GM21423 (cell line): ENCODE measurements around the gene SOX15.

Experiments used
- ATAC-seq: cut with Tn5 transposase; IDR thresholded peaks from one replicate; pipeline ENCODE4 v1.9.1; 2021; ENCODE audit warnings: mild to moderate bottlenecking, moderate library complexity; ENCODE audit not compliant: unreplicated experiment

SOX15 gene

DNA sequence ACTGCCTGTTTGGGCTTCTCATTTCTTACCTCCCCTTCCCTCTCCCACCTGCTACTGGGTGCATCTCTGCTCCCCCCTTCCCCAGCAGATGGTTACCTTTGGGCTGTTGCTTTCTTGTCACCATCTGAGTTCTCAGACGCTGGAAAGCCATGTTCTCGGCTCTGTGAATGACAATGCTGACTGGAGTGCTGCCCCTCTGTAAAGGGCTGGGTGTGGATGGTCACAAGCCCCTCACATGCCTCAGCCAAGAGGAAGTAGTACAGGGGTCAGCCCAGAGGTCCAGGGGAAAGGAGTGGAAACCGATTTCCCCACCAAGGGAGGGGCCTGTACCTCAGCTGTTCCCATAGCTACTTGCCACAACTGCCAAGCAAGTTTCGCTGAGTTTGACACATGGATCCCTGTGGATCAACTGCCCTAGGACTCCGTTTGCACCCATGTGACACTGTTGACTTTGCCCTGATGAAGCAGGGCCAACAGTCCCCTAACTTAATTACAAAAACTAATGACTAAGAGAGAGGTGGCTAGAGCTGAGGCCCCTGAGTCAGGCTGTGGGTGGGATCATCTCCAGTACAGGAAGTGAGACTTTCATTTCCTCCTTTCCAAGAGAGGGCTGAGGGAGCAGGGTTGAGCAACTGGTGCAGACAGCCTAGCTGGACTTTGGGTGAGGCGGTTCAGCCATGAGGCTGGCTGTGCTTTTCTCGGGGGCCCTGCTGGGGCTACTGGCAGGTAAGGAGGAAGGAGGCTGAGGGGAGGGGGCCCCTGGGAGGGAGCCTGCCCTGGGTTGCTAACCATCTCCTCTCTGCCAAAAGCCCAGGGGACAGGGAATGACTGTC, 10.7 kb downstream of the SOX15 start, which contains the start of gene CD68:
CD68 (plus strand) TSS at position 638 of the 833 bp plus-strand sequence; CDS start at position 678, 40 bp downstream.
- ATAC-seq, result peak; percentile 33

DNA sequence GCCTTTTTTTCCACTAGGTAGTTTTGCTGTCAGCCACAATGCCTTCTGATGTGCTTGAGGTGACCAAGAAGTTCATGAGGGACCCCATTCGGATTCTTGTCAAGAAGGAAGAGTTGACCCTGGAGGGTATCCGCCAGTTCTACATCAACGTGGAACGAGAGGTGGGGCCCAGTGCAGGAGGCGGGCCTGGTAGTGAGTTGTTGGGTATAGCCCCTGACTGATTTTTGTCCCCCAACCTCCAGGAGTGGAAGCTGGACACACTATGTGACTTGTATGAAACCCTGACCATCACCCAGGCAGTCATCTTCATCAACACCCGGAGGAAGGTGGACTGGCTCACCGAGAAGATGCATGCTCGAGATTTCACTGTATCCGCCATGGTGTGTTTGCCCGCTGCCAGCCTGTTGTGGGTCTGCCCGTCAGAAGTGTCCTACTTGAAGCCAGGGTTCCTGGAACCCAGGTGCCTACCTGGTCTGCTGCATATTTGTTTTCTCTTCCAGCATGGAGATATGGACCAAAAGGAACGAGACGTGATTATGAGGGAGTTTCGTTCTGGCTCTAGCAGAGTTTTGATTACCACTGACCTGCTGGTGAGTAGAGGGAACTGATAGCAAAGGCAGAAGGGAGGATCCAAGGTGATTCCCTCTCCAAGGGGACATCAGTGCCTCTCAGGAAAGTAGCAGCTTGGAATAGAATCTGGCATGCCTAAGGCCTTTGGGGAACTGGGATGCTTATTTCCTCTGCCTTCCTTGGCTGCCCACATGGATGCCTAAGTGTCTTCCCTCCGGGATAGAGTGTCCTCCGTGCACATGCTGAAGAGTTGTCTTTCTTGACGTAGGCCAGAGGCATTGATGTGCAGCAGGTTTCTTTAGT, 12.3 kb downstream of the SOX15 start:
- ATAC-seq, result no peak

DNA sequence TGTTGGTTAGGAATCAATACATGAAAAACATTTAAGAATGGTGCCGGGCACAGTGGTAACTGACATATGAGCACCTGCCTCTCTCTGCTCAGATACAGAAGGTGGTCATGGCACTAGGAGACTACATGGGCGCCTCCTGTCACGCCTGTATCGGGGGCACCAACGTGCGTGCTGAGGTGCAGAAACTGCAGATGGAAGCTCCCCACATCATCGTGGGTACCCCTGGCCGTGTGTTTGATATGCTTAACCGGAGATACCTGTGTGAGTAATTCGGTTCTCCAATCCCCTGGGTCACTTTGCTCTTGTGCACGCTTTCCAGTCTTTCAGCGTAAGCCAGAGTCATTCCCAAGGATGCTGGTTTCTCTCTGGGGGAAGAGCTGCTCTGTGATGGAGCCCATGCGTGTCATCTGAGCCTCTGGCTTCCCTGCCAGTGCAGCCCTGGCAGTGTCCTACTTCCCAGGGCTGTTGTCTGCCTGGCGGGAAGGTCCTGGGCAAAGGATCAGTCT, 13.4 kb downstream of the SOX15 start:
- no peak for ATAC-seq

DNA sequence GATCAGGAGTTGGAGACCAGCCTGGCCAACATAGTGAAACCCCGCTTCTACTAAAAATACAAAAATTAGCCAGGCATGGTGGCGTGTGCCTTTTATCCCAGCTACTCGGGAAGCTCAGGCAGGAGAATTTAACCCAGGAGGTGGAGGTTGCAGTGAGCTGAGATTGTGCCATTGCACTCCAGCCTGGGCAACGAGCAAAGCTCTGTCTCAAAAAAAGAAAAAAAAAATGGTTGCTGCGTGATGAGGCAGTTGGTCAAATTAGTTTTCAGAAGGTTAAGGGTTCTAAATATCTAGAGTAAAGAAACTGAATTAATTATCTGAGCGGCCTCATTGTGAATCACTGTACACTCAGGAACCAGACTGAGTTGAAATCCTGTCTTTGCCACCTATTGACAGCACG, 13.9 kb downstream of the SOX15 start:
- ATAC-seq, result no peak

DNA sequence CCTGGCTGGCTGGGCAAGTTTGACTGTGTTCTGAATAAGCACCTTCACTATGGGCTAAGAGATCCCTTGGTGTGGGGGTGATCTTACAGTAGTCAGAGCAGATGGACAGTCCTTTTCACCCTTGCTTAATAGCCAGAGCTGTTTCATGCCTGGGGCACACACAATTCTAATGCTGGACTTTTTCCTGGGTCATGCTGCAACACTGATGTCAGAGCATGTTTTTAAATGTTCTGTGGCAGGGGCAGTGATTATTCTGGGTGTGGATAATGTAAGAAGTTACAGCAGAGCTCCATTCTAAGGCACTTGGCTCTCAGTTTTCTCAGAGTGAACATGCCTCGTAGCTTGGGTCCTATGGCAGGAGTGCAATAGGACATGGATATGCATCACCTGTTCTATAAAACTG, 14.4 kb downstream of the SOX15 start:
- ATAC-seq, result no peak

DNA sequence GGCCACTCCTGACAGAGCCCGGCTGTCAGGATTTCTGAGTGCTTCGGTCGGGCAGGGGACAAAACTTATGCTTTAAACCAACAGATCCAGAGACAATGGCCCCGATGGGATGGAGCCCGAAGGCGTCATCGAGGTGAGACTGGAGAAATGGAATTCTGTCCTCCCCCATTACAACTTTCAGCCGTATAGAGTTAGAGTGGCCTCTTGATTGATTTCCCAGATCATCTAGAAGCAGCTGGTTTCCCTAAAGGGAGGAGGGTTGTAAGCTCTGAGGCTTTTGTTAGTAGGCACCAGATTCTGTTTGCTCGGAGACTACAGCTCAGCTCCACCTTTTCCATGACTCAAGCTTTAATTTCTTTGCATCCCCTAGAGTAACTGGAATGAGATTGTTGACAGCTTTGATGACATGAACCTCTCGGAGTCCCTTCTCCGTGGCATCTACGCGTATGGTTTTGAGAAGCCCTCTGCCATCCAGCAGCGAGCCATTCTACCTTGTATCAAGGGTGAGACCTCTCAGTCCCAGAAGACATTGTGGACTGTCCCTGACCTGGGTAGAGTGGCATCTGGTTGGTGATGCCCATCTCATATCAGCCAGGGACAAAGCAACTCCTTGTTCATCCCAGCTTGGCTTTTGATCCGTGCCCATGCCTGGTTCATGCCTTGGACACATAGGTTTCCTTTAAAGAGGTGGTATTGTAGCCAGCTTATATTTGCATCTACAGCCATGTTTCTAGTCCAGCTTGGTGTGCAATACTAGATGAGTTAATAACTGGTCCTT, 15.5 kb downstream of the SOX15 start:
- no peak for ATAC-seq

DNA sequence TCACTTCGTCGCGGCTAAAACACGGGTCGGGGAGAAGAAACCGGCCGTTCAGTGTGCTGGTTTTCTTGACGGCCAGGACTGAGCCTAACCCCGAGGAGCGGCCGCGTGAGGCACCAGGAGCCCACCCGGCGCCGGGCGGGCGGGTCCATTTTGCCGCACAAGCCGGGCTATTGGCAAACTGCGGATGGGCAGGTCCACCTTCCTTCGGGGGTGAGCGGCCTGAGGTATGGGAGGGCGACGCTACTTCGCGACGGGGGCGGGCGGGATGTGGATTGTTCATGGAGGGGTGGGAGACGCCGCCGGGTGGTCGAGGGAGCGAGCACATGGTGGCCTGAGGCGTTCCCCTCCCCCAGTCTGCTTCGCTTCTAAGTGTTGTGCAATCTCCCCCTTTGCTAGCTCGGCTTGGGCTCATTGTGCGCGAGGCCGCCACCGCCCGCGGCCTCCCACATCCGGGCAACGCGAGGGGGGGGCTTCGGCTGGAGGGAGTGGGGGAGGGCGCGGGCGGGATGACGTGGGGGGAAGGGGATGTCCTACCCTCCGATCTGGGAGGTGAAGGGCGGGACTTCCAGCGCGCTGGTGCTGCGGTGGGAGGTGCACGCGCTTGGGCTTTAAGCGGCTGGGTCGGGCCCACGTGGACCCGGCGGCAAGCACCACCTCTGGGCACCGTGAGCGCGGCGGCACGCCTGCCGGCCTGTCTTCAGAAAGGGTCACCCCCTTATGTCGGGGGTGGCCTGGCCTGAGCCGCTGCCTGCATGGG, 16.4 kb downstream of the SOX15 start:
- peak; percentile 19 for ATAC-seq

DNA sequence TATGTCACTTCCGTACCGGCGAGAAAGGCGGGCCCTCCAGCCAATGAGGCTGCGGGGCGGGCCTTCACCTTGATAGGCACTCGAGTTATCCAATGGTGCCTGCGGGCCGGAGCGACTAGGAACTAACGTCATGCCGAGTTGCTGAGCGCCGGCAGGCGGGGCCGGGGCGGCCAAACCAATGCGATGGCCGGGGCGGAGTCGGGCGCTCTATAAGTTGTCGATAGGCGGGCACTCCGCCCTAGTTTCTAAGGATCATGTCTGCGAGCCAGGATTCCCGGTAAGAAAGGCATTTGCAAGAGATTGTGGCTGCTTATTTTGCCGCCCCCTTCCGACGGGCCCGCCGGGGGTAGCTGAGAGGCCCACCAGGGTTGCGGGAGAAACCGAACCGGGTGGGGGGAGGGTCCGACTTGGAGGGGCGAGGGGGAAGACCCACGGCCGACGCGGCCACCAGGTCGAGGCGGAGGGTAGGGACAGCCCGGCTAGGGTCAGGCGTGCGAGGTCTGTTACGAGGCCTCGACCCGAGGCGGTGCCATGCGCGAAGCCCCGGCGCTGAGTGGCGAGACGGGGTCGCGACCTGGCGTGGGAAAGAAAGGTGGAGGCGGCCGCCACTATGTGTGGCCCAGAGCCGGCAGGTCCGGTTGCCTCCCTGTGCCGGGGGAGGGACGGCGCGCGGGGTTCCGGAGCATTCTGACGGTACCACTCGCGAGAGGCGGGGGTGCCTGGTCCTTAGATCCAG, 17.1 kb downstream of the SOX15 start:
- no peak for ATAC-seq

DNA sequence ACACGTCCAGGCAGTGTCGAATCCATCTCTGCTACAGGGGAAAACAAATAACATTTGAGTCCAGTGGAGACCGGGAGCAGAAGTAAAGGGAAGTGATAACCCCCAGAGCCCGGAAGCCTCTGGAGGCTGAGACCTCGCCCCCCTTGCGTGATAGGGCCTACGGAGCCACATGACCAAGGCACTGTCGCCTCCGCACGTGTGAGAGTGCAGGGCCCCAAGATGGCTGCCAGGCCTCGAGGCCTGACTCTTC, 17.6 kb downstream of the SOX15 start:
- ATAC-seq, result peak; percentile 91

DNA sequence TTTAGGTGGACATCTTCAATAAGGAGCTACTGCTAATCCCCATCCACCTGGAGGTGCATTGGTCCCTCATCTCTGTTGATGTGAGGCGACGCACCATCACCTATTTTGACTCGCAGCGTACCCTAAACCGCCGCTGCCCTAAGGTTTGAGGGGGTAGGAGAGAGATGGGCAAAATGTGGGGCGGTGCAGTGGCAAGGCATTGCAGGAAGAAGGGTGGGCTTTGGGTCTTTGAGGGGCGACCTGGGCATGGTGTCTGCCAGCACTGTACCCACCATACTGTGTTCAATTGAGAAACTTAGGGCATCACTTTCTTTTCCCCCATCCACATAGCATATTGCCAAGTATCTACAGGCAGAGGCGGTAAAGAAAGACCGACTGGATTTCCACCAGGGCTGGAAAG, 19.5 kb downstream of the SOX15 start:
- no peak for ATAC-seq

DNA sequence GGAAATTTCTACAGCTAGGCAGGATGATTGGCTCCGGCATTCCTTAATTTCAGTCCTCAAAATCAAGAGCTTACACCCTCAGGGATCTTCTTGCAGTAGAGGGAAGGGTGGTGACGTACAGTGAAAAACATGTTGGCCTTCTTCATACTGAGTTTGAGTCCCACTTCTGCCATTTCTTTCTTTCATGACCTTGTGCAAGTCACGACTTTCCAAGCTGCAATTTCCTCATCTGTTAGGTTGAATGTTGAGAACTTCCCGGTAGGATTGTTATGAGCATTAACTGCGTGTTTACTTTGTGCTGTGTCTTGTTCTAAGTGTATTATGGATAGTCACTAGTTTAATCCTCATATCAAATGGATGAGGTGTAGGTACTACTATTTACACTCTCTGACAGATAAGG, 20.3 kb downstream of the SOX15 start:
- ATAC-seq, result no peak

DNA sequence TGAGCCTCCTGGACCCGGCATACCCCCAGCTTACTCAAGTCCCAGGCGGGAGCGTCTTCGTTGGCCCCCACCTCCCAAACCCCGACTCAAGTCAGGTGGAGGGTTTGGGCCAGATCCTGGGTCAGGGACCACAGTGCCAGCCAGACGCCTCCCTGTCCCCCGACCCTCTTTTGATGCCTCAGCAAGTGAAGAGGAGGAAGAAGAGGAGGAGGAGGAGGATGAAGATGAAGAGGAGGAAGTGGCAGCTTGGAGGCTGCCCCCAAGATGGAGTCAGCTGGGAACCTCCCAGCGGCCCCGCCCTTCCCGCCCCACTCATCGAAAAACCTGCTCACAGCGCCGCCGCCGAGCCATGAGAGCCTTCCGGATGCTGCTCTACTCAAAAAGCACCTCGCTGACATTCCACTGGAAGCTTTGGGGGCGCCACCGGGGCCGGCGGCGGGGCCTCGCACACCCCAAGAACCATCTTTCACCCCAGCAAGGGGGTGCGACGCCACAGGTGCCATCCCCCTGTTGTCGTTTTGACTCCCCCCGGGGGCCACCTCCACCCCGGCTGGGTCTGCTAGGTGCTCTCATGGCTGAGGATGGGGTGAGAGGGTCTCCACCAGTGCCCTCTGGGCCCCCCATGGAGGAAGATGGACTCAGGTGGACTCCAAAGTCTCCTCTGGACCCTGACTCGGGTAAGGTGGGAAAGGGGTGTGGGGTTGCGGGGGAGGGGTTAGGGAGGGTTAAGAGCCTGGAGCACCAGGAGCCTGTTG, 26.6 kb downstream of the SOX15 start:
- no peak for ATAC-seq

DNA sequence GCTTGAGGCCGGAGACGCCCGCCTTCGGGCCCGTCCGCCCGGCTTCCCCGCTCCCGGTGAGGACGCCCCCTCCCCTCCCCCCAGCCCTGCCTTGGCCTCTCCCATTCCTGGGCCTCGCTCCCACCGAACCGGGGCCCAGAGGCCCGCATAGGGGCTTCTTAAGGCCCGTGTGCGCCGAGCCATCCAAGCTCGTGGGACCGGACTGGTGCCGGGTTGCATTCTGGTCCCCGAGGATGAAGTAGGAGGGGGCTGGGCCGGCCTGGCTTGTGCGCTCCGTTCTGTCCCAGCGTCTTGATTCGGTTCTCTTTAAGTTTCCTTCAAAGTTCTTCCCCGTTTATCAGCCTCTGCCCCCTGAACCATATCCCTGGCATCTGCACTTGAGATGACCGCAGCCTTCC, 27.7 kb downstream of the SOX15 start:
- ATAC-seq, result no peak

DNA sequence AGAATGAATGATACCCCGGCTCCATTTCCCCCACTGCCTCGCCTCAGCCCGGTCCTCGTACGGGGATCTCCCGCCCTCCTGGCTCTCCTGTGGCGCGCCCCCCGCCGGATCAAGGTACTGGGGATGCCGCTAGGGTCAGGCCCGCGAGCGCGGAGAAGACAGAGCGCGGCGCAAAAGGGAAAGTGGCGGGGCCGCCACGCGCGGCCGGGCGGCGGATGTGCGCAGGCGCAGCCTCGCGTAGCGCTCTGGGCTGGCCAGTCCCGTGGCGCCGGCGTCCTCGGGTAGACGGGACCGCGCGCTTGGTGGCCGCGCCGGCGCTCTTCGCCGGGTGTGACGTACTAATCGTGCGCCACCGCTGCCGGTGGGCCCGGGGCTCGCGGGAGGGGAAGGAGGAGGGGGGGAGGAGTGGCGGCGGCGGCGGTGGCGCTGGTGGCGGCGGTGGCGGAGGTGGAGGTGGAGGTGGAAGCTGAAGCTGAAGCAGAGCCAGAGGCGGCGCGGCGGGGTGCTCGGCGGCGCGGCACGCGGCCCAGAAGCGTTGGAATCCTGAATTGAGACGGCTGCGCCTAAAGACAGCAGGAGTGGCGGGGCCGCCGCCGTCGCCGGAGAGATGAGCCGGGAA, 28.2 kb downstream of the SOX15 start, which contains the start of gene SENP3:
SENP3 (plus strand) TSS at position 331 of the 619 bp plus-strand sequence. CDS start 1,158 bp downstream, outside the sequence.
- ATAC-seq, result peak; percentile 57

DNA sequence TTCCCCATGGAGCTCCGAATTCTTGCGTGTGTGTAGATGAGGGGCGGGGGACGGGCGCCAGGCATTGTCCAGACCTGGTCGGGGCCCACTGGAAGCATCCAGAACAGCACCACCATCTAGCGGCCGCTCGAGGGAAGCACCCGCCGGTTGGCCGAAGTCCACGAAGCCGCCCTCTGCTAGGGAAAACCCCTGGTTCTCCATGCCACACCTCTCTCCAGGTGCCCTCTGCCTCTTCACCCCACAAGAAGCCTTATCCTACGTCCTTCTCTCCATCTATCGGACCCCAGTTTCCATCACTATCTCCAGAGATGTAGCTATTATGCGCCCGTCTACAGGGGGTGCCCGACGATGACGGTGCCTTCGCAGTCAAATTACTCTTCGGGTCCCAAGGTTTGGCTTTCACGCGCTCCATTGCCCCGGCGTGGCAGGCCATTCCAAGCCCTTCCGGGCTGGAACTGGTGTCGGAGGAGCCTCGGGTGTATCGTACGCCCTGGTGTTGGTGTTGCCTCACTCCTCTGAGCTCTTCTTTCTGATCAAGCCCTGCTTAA, 28.8 kb downstream of the SOX15 start:
- peak; percentile 43 for ATAC-seq

DNA sequence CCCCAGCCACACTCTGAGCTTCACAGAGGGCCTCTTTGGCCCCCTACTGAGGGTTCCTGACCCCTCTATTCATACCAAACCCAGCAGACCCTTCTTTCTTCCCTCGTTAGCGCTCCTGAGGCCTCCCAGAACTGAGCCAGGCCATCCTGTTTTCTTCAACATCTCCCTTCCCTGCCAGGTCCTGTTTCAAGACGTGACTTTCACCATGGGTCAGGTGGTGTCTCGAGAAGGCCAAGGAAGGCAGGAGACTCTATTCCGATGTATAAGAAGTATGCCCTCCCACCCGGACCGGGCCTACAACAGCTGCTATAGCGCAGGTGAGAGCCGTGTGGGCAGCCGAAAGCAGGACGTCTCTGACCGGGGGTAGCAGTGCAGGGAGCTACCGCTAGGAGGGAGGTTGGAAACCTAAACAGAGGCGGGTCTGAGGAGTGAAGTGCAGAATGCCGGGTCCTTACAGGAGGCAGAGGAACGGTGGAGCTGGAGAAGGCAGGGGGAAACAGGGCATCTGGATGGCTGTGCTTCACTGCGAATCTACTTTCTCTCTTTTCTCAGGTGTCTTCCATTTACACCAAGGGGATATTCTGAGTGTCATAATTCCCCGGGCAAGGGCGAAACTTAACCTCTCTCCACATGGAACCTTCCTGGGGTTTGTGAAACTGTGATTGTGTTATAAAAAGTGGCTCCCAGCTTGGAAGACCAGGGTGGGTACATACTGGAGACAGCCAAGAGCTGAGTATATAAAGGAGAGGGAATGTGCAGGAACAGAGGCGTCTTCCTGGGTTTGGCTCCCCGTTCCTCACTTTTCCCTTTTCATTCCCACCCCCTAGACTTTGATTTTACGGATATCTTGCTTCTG, 29.5 kb downstream of the SOX15 start:
- no peak for ATAC-seq
